ENCODE data around the gene NHLH2.

The NHLH2 gene

GRCh38 chr1:115837740-115838421 lies 3.0 kb downstream of the NHLH2 start:
- DNase-seq = peak; percentile 59
- H3K9me3 ChIP-seq (ENCODE audit: severe bottlenecking) = no peaks in the 10 kb centered on the region
- peak overlapping the region; percentile 52 for H3K4me3 ChIP-seq (ENCODE audit: low read depth, low read length)
- H3K36me3 ChIP-seq = no peaks in the 10 kb centered on the region
- no peaks in the 10 kb centered on the region for H3K27me3 ChIP-seq (ENCODE audit: insufficient read depth, low read depth, severe bottlenecking)
- TF ChIP-seq CTCF (IDR thresholded peaks at IDR 0.05; ENCODE audit: low read depth, low read length) = no peak
- peak overlapping the region; percentile 91 for H3K27ac ChIP-seq

- H3K9me3 ChIP-seq (ENCODE audit: severe bottlenecking) = no peaks in the 10 kb centered on the region
- H3K4me3 ChIP-seq (ENCODE audit: low read depth, low read length) = peak overlapping the region; percentile 52
- peak overlapping the region; percentile 91 for H3K27ac ChIP-seq
- no peaks in the 10 kb centered on the region for H3K27me3 ChIP-seq (ENCODE audit: insufficient read depth, low read depth, severe bottlenecking)
- DNase-seq = no peak
- no peak for TF ChIP-seq CTCF (IDR thresholded peaks at IDR 0.05; ENCODE audit: low read depth, low read length)
- H3K36me3 ChIP-seq = no peaks in the 10 kb centered on the region
Measured at GRCh38 chr1:115837341-115837739, 3.6 kb downstream of the NHLH2 start.

GRCh38 chr1:115833856-115834255 lies 7.1 kb downstream of the NHLH2 start:
- no peak overlapping the region for H3K4me3 ChIP-seq (ENCODE audit: low read depth, low read length)
- H3K27me3 ChIP-seq (ENCODE audit: insufficient read depth, low read depth, severe bottlenecking) = no peaks in the 10 kb centered on the region
- peak; percentile 41 for DNase-seq
- peak; percentile 49 for TF ChIP-seq CTCF (IDR thresholded peaks at IDR 0.05; ENCODE audit: low read depth, low read length)
- H3K36me3 ChIP-seq = no peaks in the 10 kb centered on the region
- H3K27ac ChIP-seq = no peak overlapping the region
- H3K9me3 ChIP-seq (ENCODE audit: severe bottlenecking) = no peaks in the 10 kb centered on the region

GRCh38 chr1:115832651-115833050 lies 8.3 kb downstream of the NHLH2 start:
- no peak overlapping the region for H3K27ac ChIP-seq
- H3K9me3 ChIP-seq (ENCODE audit: severe bottlenecking) = no peaks in the 10 kb centered on the region
- H3K27me3 ChIP-seq (ENCODE audit: insufficient read depth, low read depth, severe bottlenecking) = no peaks in the 10 kb centered on the region
- no peaks in the 10 kb centered on the region for H3K36me3 ChIP-seq
- H3K4me3 ChIP-seq (ENCODE audit: low read depth, low read length) = no peak overlapping the region
- TF ChIP-seq CTCF (IDR thresholded peaks at IDR 0.05; ENCODE audit: low read depth, low read length) = no peak
- DNase-seq = no peak

- Histone ChIP-seq H3K27me3 (ENCODE audit: insufficient read depth, low read depth, severe bottlenecking) (no peaks in the 10 kb centered on the region), H3K27ac (no peak overlapping the region), H3K4me3 (ENCODE audit: low read depth, low read length) (no peak overlapping the region), H3K36me3 (no peaks in the 10 kb centered on the region), H3K9me3 (ENCODE audit: severe bottlenecking) (no peaks in the 10 kb centered on the region)
- no peak for TF ChIP-seq CTCF (IDR thresholded peaks at IDR 0.05; ENCODE audit: low read depth, low read length)
- DNase-seq = no peak
Measured at GRCh38 chr1:115830963-115831362, 10.0 kb downstream of the NHLH2 start.

- H3K27me3 ChIP-seq (ENCODE audit: insufficient read depth, low read depth, severe bottlenecking) = no peaks in the 10 kb centered on the region
- H3K36me3 ChIP-seq = no peaks in the 10 kb centered on the region
- DNase-seq = peak; percentile 49
- no peaks in the 10 kb centered on the region for H3K9me3 ChIP-seq (ENCODE audit: severe bottlenecking)
- no peak overlapping the region for H3K4me3 ChIP-seq (ENCODE audit: low read depth, low read length)
- no peak overlapping the region for H3K27ac ChIP-seq
- no peak for TF ChIP-seq CTCF (IDR thresholded peaks at IDR 0.05; ENCODE audit: low read depth, low read length)
Measured at GRCh38 chr1:115829947-115830346, 11.0 kb downstream of the NHLH2 start.

Data from WERI-Rb-1 (cell line).